Mesendoderm (in vitro differentiated cells): ENCODE results near the gene HJV.
A peak's percentile ranks its signal among the peaks of the same experiment; 100 is the strongest.

Experiments used
- DNase-seq: peaks from one replicate; pipeline ENCODE4 v3.0.0; 2013
- H2AK5ac ChIP-seq: 2 replicates; pipeline ENCODE4 v1.6.1; 2013; ENCODE audit warnings: low read length, inconsistent platforms
- H2BK120ac ChIP-seq: 2 replicates; pipeline ENCODE4 v1.6.1; 2013; ENCODE audit warnings: low read depth, mild to moderate bottlenecking, low read length, moderate library complexity, mixed read lengths
- H2BK15ac ChIP-seq: replicated peaks from 2 replicates; pipeline ENCODE4 v1.6.1; 2013; ENCODE audit warnings: low read depth, mild to moderate bottlenecking, moderate library complexity
- H2BK5ac ChIP-seq: 2 replicates; pipeline ENCODE4 v1.6.1; 2013; ENCODE audit warnings: low read length, inconsistent platforms
- H3K18ac ChIP-seq: 2 replicates; pipeline ENCODE4 v1.6.1; 2013; ENCODE audit warnings: mild to moderate bottlenecking, low read length, mixed read lengths
- H3K23ac ChIP-seq: one replicate; pipeline ENCODE4 v1.6.1; 2013; ENCODE audit warnings: low read length
- H3K27ac ChIP-seq: 2 replicates; pipeline ENCODE4 v1.5.1; 2013; ENCODE audit warnings: low read depth, mild to moderate bottlenecking, inconsistent platforms, low read length, moderate library complexity
- H3K27me3 ChIP-seq: 2 replicates; pipeline ENCODE4 v1.6.1; 2013; ENCODE audit warnings: low read length, control low read depth, mild to moderate bottlenecking, inconsistent platforms; ENCODE audit not compliant: insufficient read depth, poor library complexity
- H3K36me3 ChIP-seq: 2 replicates; pipeline ENCODE4 v1.6.1; 2013; ENCODE audit warnings: low read length, inconsistent platforms; ENCODE audit not compliant: control insufficient read depth, insufficient read depth
- H3K4ac ChIP-seq: one replicate; pipeline ENCODE4 v1.6.1; 2013; ENCODE audit warnings: low read depth, mild to moderate bottlenecking, low read length, moderate library complexity
- H3K4me1 ChIP-seq: 2 replicates; pipeline ENCODE4 v1.6.1; 2013; ENCODE audit warnings: low read depth, low read length, inconsistent platforms; ENCODE audit not compliant: control insufficient read depth
- H3K4me2 ChIP-seq: 2 replicates; pipeline ENCODE4 v1.6.1; 2013; ENCODE audit warnings: low read length
- H3K4me3 ChIP-seq: 2 replicates; pipeline ENCODE4 v1.5.1; 2013; ENCODE audit warnings: mild to moderate bottlenecking, low read length
- H3K56ac ChIP-seq: one replicate; pipeline ENCODE4 v1.6.1; 2013; ENCODE audit warnings: low read length
- H3K79me1 ChIP-seq: 2 replicates; pipeline ENCODE4 v1.6.1; 2013; ENCODE audit warnings: low read length, inconsistent platforms
- H3K79me2 ChIP-seq: 2 replicates; pipeline ENCODE4 v1.6.1; 2013; ENCODE audit warnings: mild to moderate bottlenecking, low read length; ENCODE audit not compliant: control insufficient read depth, insufficient read depth
- H3K9ac ChIP-seq: 2 replicates; pipeline ENCODE4 v1.6.1; 2013; ENCODE audit warnings: low read length, inconsistent platforms
- H4K5ac ChIP-seq: one replicate; pipeline ENCODE4 v1.6.1; 2013; ENCODE audit warnings: low read length
- H4K8ac ChIP-seq: one replicate; pipeline ENCODE4 v1.6.1; 2013; ENCODE audit warnings: low read depth, mild to moderate bottlenecking, control low read depth, low read length, moderate library complexity
- WGBS: extraction: QIAGEN DNeasy Blood & Tissue Kit; methylation state at CpG from one replicate; pipeline ENCODE4 v1.1.7; 2013; ENCODE audit warnings: low lambda C conversion rate, missing lambda C conversion rate; ENCODE audit not compliant: insufficient coverage; ENCODE audit errors: extremely low coverage; 5-methylcytosine and 5-hydroxymethylcytosine counted together

The HJV gene

DNA sequence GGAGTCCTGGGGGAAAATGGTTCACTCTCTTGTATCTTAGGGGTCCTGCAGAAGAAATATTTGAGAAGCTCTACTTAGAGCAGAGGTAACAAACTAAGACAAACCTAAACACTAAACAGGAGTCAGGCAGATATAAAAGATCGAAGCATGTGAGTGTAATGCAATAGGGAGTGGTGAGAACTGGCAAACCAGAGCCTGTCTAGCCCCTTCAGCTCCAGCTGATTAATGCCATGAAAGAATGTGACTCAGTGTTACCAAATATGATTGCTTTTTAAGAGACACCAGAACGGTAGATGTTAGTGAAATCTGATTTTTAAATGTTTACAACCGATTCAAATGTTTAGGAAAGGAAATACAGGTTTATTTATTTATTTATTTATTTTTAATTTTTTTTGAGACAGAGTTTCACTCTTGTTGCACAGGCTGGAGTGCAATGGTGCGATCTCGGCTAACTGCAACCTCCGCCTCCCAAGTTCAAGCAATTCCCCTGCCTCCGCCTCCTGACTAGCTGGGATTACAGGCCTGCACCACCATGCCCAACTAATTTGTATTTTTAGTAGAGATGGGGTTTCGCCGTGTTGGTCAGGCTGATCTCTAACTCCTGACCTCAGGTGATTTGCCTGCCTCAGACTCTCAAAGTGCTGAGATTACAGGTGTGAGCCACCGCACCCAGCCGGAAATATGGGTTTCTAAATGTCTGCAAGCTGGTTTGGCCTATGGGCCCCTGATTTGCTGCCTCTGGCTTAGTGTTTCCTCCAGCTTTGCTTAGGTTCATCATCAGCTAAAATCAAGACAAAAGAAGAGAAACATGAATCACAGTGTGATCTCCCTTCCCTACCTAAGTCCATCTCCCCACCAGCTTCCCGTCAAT, 37.3 kb downstream of the HJV start:
- H2BK15ac ChIP-seq, result no peak overlapping the region
- no peak overlapping the region for H3K9ac ChIP-seq
- no peak for DNase-seq
- no peak overlapping the region for H4K8ac ChIP-seq
- H3K79me2 ChIP-seq, result no peaks in the 10 kb centered on the region
- no peak overlapping the region for H3K4me3 ChIP-seq
- H3K23ac ChIP-seq, result no peak overlapping the region
- no peak overlapping the region for H2BK120ac ChIP-seq
- peaks cover 4% of the 10 kb centered on the region for H3K4me1 ChIP-seq
- no peak overlapping the region for H2BK5ac ChIP-seq
- H3K27ac ChIP-seq, result no peak overlapping the region
- H4K5ac ChIP-seq, result no peak overlapping the region
- peak overlapping the region; percentile 33 for H3K18ac ChIP-seq
- no peak overlapping the region for H3K4ac ChIP-seq
- no peaks in the 10 kb centered on the region for H3K79me1 ChIP-seq
- H3K4me2 ChIP-seq, result no peak overlapping the region
- H3K27me3 ChIP-seq, result no peaks in the 10 kb centered on the region
- H3K36me3 ChIP-seq, result no peaks in the 10 kb centered on the region
- no peak overlapping the region for H2AK5ac ChIP-seq
- no peak overlapping the region for H3K56ac ChIP-seq
- no CpG with 5 or more reads among the region's 12 CpGs for WGBS

GRCh38 chr1:145983206-145983675, 38.3 kb downstream of the HJV start:
- no peak overlapping the region for H3K4me2 ChIP-seq
- no peak overlapping the region for H3K18ac ChIP-seq
- H4K5ac ChIP-seq, result no peak overlapping the region
- no peak overlapping the region for H3K9ac ChIP-seq
- no peak overlapping the region for H2BK120ac ChIP-seq
- H3K27ac ChIP-seq, result no peak overlapping the region
- H3K4me3 ChIP-seq, result no peak overlapping the region
- H3K79me2 ChIP-seq, result no peaks in the 10 kb centered on the region
- H3K27me3 ChIP-seq, result no peaks in the 10 kb centered on the region
- no peak overlapping the region for H3K4ac ChIP-seq
- H2BK5ac ChIP-seq, result no peak overlapping the region
- H3K23ac ChIP-seq, result no peak overlapping the region
- no peak overlapping the region for H2BK15ac ChIP-seq
- H2AK5ac ChIP-seq, result no peak overlapping the region
- no CpG with 5 or more reads among the region's 1 CpG for WGBS
- no peak overlapping the region for H4K8ac ChIP-seq
- H3K36me3 ChIP-seq, result no peaks in the 10 kb centered on the region
- H3K56ac ChIP-seq, result no peak overlapping the region
- peaks cover 13% of the 10 kb centered on the region for H3K4me1 ChIP-seq
- no peak for DNase-seq
- no peaks in the 10 kb centered on the region for H3K79me1 ChIP-seq

- no peak overlapping the region for H3K27ac ChIP-seq
- peaks cover 17% of the 10 kb centered on the region for H3K4me1 ChIP-seq
- WGBS, result no CpG with 5 or more reads among the region's 6 CpGs
These were observed 39.4 kb downstream of the HJV start for GRCh38 chr1:145982010-145982723.

GRCh38 chr1:145980457-145980994, 41.0 kb downstream of the HJV start:
- no peak overlapping the region for H2BK15ac ChIP-seq
- H4K8ac ChIP-seq, result no peak overlapping the region
- H3K9ac ChIP-seq, result no peak overlapping the region
- no CpG with 5 or more reads among the region's 1 CpG for WGBS
- H3K36me3 ChIP-seq, result no peaks in the 10 kb centered on the region
- no peak for DNase-seq
- H4K5ac ChIP-seq, result no peak overlapping the region
- H3K79me2 ChIP-seq, result no peaks in the 10 kb centered on the region
- no peak overlapping the region for H3K4me2 ChIP-seq
- no peak overlapping the region for H3K23ac ChIP-seq
- H3K56ac ChIP-seq, result no peak overlapping the region
- H3K4me3 ChIP-seq, result no peak overlapping the region
- peak overlapping the region; percentile 72 for H3K4ac ChIP-seq
- H2AK5ac ChIP-seq, result no peak overlapping the region
- H3K18ac ChIP-seq, result no peak overlapping the region
- H3K27ac ChIP-seq, result no peak overlapping the region
- peaks cover 17% of the 10 kb centered on the region for H3K4me1 ChIP-seq
- no peak overlapping the region for H2BK5ac ChIP-seq
- no peaks in the 10 kb centered on the region for H3K79me1 ChIP-seq
- H2BK120ac ChIP-seq, result peak overlapping the region; percentile 65
- H3K27me3 ChIP-seq, result no peaks in the 10 kb centered on the region

More at GRCh38 chr1:145982010-145982723, 39.4 kb downstream of the HJV start:
- H4K5ac ChIP-seq, result no peak overlapping the region
- H3K56ac ChIP-seq, result no peak overlapping the region
- no peak overlapping the region for H3K4me2 ChIP-seq
- H3K4ac ChIP-seq, result no peak overlapping the region
- no peak overlapping the region for H3K23ac ChIP-seq
- no peaks in the 10 kb centered on the region for H3K79me1 ChIP-seq
- no peak overlapping the region for H3K9ac ChIP-seq
- no peak overlapping the region for H2AK5ac ChIP-seq
- no peak overlapping the region for H2BK15ac ChIP-seq
- H2BK5ac ChIP-seq, result no peak overlapping the region
- no peaks in the 10 kb centered on the region for H3K79me2 ChIP-seq
- no peak overlapping the region for H4K8ac ChIP-seq
- no peak overlapping the region for H3K18ac ChIP-seq
- no peak overlapping the region for H3K4me3 ChIP-seq
- H2BK120ac ChIP-seq, result no peak overlapping the region
- H3K36me3 ChIP-seq, result no peaks in the 10 kb centered on the region
- DNase-seq, result no peak
- H3K27me3 ChIP-seq, result no peaks in the 10 kb centered on the region

GRCh38 chr1:145979746-145980456, 41.6 kb downstream of the HJV start:
- no peak for DNase-seq
- Histone ChIP-seq H3K27me3 (no peaks in the 10 kb centered on the region), H3K9ac (no peak overlapping the region), H3K79me2 (no peaks in the 10 kb centered on the region), H3K23ac (no peak overlapping the region), H2BK15ac (no peak overlapping the region), H3K4me3 (no peak overlapping the region), H3K27ac (peak overlapping the region; percentile 52), H3K4me2 (peak overlapping the region; percentile 9), H2BK5ac (peak overlapping the region; percentile 23), H2AK5ac (no peak overlapping the region), H3K4me1 (peaks cover 15% of the 10 kb centered on the region), H3K56ac (peak overlapping the region; percentile 58), H2BK120ac (no peak overlapping the region), H3K36me3 (no peaks in the 10 kb centered on the region), H3K18ac (peak overlapping the region; percentile 64), H3K79me1 (no peaks in the 10 kb centered on the region), H3K4ac (peak overlapping the region; percentile 72), H4K5ac (no peak overlapping the region), H4K8ac (no peak overlapping the region)
- no CpG with 5 or more reads among the region's 7 CpGs for WGBS
